BE2C (cell line): ENCODE results near the gene HDHD3.

Experiments used
- DNase-seq: peaks from one replicate; pipeline ENCODE4 v3.0.0-alpha.2; 2020
- H3K27me3 ChIP-seq: fragments of 250-450 bp; sonication (Bioruptor Pico); 2 replicates; pipeline ENCODE4 v1.5.1; 2020; ENCODE audit warnings: mild to moderate bottlenecking
- H3K36me3 ChIP-seq: fragments of 250-450 bp; sonication (Bioruptor Pico); 2 replicates; pipeline ENCODE4 v1.5.1; 2020; ENCODE audit warnings: mild to moderate bottlenecking
- H3K4me1 ChIP-seq: fragments of 250-450 bp; sonication (Bioruptor Pico); 2 replicates; pipeline ENCODE4 v1.5.1; 2020
- H3K4me3 ChIP-seq: 2 replicates; pipeline ENCODE4 v1.5.1; 2011; ENCODE audit warnings: low read depth, low read length
- H3K9me3 ChIP-seq: fragments of 250-450 bp; sonication (Bioruptor Pico); 2 replicates; pipeline ENCODE4 v1.5.1; 2020
- TF ChIP-seq, protein P1 (sequence below): IDR thresholded peaks from 2 replicates; pipeline ENCODE4 v1.5.1; 2012; ENCODE audit warnings: mild to moderate bottlenecking, low read depth, low read length

HDHD3 gene

DNA sequence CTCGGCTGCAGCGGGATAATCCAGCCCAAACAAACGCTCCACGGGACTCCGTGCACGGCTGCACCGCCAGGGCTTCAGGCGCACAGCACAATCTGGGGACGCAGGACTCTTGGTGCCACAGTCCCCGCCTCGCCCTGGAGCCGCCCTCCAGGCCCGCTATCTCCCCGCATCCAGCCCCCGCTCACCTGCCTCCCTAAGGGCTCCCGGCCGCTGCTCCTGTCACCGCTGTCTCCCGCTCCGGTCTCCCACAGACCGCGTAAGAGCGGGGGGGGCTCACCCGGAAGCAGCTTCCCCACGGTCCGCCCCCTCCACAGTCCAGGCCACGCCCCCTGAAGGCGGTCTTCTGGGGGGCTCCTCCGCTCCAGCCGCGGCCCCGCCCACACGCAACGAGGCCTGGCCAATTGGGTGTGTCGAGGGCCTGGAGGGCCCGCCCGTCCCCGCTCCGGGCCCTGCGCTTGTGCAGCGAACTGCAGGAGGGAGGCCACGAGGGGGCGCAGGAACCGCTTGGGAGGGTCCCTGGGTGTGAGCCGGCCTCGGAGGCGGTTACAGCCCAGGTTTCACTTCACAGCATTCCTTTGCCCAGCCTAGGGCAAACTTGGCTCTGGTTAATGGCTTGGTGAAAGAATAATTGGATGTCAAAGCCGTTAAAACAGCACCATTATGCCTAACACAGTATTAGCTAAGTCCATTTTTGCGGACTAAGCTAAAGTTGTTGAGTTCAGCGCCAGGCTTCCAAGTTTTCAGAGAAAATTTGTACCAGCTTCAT lies 24.4 kb upstream of the HDHD3 start, which contains the start of gene ALAD:
Gene ALAD (minus strand): TSS at position 258 of the 766 bp plus-strand sequence. CDS start 7,725 bp downstream, outside the sequence.
- H3K27me3 ChIP-seq, result no peaks in the 10 kb centered on the region
- peak; percentile 100 for DNase-seq
- H3K4me3 ChIP-seq, result peak within 1 kb of the TSS; percentile 89
- H3K9me3 ChIP-seq, result no peaks in the 10 kb centered on the region
- H3K36me3 ChIP-seq, result peaks cover under 1% of the 10 kb centered on the region; the same call in 1 of the 2 replicates
- TF ChIP-seq, protein P1, sequence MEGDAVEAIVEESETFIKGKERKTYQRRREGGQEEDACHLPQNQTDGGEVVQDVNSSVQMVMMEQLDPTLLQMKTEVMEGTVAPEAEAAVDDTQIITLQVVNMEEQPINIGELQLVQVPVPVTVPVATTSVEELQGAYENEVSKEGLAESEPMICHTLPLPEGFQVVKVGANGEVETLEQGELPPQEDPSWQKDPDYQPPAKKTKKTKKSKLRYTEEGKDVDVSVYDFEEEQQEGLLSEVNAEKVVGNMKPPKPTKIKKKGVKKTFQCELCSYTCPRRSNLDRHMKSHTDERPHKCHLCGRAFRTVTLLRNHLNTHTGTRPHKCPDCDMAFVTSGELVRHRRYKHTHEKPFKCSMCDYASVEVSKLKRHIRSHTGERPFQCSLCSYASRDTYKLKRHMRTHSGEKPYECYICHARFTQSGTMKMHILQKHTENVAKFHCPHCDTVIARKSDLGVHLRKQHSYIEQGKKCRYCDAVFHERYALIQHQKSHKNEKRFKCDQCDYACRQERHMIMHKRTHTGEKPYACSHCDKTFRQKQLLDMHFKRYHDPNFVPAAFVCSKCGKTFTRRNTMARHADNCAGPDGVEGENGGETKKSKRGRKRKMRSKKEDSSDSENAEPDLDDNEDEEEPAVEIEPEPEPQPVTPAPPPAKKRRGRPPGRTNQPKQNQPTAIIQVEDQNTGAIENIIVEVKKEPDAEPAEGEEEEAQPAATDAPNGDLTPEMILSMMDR, result peak; percentile 91
- no peaks in the 10 kb centered on the region for H3K4me1 ChIP-seq

DNA sequence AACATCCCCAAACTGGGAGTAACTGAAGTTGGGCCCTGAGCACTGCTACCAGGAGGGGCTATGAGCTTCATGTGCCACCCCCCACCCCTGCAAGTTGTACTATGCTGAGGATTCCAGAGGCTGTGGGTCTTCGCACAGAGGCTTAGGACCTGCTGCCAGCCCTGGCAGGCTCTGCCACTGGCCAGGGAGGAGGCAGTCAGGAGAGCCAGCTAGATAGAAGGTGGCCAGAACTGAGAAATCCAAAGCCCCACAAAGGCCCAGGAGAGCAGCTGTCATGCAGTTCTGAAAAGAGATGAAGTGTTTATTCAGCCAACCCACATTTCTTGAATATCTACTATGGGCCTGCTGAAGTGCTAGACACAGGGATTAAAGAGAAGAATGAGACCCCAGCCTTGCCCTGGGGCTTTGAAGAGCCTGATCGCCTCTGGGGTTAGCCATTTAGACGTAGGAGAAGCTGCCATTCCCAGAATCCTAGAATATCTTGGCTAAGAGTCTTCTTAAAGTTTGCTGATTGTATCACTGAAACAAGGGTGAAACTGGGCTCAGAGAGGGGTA lies 22.9 kb upstream of the HDHD3 start:
- H3K27me3 ChIP-seq, result no peaks in the 10 kb centered on the region
- DNase-seq, result no peak
- no peaks in the 10 kb centered on the region for H3K4me1 ChIP-seq
- no peak overlapping the region for H3K4me3 ChIP-seq
- no peaks in the 10 kb centered on the region for H3K36me3 ChIP-seq
- no peaks in the 10 kb centered on the region for H3K9me3 ChIP-seq
- TF ChIP-seq, protein P1, result no peak

DNA sequence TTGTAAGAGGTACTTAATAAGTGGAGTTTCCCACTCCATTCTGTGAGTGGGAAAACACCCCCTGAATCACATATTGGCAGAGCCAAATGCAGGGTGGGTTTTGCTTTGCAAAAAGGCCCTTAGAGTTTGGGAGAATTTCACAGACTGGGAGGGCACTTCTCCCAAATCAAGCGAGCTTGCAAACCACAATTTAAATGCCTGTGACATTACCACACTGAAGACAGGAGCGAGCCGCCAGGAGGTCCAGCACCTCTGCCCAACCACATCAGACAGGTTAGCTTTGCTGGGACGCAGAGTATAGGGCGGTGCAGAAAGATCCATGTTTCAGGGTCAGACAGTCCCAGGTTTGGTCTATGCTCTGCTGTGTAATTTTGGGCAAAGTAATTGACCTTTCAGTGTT lies 22.0 kb upstream of the HDHD3 start:
- no peaks in the 10 kb centered on the region for H3K27me3 ChIP-seq
- H3K36me3 ChIP-seq, result no peaks in the 10 kb centered on the region
- no peaks in the 10 kb centered on the region for H3K4me1 ChIP-seq
- TF ChIP-seq, protein P1, result no peak
- H3K4me3 ChIP-seq, result no peak overlapping the region
- DNase-seq, result no peak
- no peaks in the 10 kb centered on the region for H3K9me3 ChIP-seq

DNA sequence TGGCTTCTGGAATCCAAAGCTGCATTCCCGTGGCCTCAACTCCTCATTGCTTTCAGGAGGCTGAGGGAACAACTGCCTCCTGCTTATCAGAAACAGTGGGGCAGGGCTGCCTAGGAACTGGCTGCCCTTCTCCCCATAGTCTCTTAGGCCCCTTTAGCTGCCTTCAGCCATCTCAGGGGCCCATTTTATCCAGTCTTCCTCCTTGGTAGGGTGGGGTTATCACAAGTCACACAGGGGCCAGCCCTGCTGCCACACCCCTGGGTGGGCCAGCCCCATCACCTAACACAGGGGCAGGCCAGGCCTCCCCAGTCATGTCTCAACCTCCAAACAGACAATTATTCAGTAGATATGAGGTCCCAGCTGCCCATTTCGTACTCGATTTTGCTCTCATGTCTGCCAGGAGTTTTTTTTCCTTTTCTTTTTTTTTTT lies 20.4 kb upstream of the HDHD3 start:
- Histone ChIP-seq H3K9me3 (no peaks in the 10 kb centered on the region), H3K4me3 (no peak overlapping the region), H3K36me3 (no peaks in the 10 kb centered on the region), H3K27me3 (no peaks in the 10 kb centered on the region), H3K4me1 (no peaks in the 10 kb centered on the region)
- TF ChIP-seq, protein P1, result no peak
- DNase-seq, result no peak

DNA sequence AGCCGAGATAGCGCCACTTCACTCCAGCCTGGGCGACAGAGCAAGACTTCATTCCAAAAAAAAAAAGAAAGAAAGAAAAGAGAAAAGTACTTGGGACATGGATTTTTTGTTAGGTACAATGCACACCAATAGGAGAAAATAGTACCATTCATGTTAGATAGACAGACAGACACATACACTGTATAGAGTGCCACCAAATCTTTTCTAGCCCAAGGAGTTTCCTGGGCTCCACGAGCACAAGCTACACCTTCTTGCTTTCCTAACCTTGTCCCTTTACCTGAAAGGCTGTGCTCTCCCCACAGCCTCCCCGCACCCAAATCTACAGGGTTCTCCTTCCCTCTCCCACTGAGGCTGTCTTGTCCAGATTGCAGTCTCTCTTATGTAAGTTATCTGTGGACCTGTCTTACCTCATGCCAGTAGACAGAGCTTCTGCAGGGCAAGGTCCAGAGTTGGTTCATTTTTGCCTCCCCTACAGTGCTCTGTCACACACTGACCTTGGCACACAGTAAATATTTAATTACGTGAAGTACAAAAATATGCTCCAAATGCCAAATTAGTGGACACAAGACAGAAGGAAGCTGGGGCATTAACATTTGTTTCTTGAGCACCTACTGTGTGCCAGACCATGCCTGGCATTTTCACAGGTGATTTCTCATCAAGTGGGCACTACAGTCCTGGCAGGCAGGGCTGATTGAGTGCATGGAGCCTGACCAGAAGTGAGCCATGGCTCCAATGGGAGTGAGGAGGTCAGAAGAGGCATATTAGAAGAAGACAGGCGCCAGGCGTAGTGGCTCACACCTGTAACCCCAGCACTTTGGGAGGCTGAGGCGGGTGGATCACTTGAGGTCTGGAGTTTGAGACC lies 18.4 kb upstream of the HDHD3 start:
- Histone ChIP-seq H3K27me3 (no peaks in the 10 kb centered on the region), H3K36me3 (no peaks in the 10 kb centered on the region; the same call in none of the 2 replicates), H3K4me1 (no peaks in the 10 kb centered on the region), H3K4me3 (no peak overlapping the region), H3K9me3 (no peaks in the 10 kb centered on the region)
- DNase-seq, result no peak
- TF ChIP-seq, protein P1, result no peak
